HG02759 (cell line): Measurements from ENCODE around the gene FOXP4.

ENCODE experiments used
- ATAC-seq: cut with Tn5 transposase; IDR thresholded peaks from one replicate; pipeline ENCODE4 v1.9.1; 2021; ENCODE audit warnings: mild to moderate bottlenecking, moderate library complexity; ENCODE audit not compliant: unreplicated experiment

Gene FOXP4

GRCh38 chr6:41580690-41581089, 34.5 kb downstream of the FOXP4 start:
- no peak for ATAC-seq

GRCh38 chr6:41581381-41581991, 35.3 kb downstream of the FOXP4 start:
- no peak for ATAC-seq

GRCh38 chr6:41582540-41582939, 36.4 kb downstream of the FOXP4 start:
- ATAC-seq: no peak

- ATAC-seq: no peak
Measured at GRCh38 chr6:41583565-41583964, 37.4 kb downstream of the FOXP4 start.

- no peak for ATAC-seq
Measured at GRCh38 chr6:41584205-41584604, 38.0 kb downstream of the FOXP4 start.

DNA sequence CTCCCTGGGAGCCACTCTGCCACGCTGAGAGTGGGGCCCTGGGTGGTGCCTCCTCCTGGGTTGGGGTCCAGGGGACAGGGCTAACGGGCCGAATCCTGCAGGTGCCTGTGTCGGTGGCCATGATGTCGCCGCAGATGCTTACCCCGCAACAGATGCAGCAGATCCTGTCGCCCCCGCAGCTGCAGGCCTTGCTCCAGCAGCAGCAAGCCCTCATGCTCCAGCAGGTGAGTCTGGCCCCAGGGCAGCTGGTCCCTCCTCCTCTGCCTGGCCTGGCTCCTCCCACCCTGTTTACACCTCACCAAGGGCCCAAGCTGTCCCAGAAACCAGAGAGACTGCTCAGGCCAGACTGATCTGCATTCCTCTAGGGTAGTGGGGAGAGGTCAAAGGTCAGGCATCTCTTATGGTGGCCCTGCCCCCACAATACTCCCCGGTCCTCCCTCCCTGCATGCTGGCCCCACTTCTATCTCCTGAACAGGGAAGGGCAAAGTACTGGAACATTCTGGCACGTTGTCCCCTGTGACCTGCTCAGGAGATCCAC, 38.6 kb downstream of the FOXP4 start:
- ATAC-seq: no peak

- no peak for ATAC-seq
Measured at GRCh38 chr6:41585605-41586004, 39.4 kb downstream of the FOXP4 start.

GRCh38 chr6:41586252-41587007, 40.2 kb downstream of the FOXP4 start:
- ATAC-seq: no peak

GRCh38 chr6:41587131-41587879, 41.1 kb downstream of the FOXP4 start:
- ATAC-seq: no peak

- no peak for ATAC-seq
Measured at GRCh38 chr6:41588111-41588510, 41.9 kb downstream of the FOXP4 start.

GRCh38 chr6:41589223-41589622, 43.0 kb downstream of the FOXP4 start:
- no peak for ATAC-seq

DNA sequence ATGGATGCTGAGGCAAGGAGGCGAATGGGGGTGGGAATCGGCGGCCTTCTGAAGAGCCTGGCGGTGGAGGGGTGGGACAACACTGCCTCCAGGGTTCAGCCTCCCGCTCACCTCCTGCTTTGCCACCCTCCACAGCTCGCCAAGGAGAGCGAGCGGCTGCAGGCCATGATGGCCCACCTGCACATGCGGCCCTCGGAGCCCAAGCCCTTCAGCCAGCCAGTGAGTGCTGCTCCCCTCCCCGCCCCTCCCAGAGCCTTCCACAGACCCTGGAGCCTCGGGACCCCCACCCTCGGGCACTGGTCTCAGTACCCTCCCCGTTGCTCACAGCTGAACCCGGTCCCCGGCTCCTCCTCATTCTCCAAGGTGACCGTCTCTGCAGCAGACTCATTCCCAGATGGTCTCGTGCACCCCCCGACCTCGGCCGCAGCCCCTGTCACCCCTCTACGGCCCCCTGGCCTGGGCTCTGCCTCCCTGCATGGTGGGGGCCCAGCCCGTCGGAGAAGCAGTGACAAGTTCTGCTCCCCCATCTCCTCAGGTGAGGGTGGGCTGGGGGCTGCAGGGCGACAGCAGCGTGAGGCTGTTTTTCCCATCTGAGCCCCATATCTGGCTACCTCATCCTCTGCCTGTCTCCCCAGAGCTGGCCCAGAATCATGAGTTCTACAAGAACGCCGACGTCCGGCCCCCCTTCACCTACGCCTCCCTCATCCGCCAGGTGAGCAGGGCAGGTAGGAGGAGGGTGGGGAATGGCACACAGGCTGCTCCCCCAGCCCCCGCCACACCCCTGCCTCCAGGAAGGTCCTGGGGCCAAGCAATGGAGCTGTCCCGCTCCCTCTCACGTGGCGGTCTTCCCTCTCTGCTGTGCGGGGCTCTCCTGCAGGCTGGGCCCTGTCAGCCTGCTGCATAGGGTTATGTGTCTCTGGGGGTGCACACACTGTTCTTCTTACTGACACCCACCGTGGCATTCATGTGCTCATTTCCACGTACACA, 43.7 kb downstream of the FOXP4 start:
- no peak for ATAC-seq

- ATAC-seq: no peak
Measured at GRCh38 chr6:41591122-41591521, 44.9 kb downstream of the FOXP4 start.

- ATAC-seq: no peak
Measured at GRCh38 chr6:41591859-41592502, 45.8 kb downstream of the FOXP4 start.

DNA sequence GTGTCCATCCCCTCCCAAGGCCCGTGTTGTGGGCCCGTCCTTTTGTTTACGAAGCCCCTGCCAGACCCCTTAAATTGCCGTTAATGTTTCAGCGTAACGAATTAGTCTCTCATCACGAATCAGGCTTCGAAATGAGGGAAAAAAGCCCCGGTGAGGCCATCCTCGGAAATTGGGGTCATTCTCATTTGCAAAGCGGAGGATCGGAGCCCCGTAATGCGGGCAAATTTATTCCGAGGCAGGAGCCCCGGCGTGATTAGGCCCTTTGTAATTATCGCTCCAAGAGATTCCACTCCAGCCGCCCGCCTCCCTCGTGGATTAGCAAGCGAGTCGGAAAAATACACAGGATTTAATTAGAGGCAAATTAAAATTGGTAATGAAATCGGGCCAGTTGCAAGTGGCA, 47.2 kb downstream of the FOXP4 start:
- ATAC-seq: no peak

DNA sequence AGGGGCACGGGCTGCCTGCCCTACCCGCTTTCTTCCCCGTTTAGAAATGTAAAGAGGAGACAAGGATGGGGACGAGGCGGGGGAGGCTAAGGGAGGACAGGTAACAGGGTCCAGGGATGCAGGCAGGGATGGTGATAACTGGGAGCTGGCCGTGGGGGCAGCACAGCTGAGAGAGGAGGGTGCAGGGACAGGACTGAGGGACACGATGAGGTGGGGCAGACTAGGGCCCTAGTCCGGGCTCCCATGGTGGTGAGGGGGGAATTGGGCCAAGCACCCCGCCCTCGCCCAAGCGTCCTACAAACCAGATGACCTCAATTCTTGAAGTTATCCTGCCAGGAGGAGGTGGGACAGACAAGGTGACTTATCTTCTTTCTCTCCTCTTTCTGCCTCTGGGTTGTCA, 47.7 kb downstream of the FOXP4 start:
- ATAC-seq: no peak

DNA sequence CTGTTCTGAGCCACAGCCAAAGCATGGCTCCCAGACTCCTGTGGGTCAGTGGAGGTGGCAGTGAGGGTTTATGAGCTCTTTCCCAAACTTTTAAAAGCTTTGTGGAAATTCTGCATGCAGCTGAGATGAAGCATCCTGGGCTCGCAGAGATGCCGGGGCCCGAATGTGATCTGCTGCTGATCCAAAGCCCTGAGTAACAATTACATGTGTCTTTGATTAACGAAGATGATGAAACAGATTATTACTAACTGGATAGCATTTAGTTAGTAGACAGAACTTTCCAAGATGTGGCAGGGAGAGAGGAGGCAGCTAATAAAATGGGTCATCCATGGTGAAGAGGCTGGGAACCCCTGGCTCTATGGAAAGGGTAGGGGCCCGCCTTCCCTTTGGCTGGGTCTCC, 48.1 kb downstream of the FOXP4 start:
- no peak for ATAC-seq

DNA sequence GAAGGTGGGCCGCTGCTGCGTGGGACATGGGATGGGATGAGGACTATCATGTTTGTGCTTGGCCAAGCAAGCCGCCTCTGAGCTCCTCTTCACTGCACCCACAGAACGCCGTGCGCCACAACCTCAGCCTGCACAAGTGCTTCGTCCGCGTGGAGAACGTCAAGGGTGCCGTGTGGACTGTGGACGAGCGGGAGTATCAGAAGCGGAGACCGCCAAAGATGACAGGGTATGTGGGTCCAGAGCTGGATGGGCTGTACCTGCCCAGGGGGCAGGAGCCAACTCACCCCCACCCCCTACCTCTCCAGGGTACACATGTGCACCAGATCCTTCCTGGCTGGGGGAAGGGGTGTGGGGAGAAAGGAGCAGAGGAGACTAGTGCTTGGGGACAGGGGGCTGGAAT, 48.6 kb downstream of the FOXP4 start:
- ATAC-seq: no peak

- ATAC-seq: no peak
Measured at GRCh38 chr6:41595166-41595565, 49.0 kb downstream of the FOXP4 start.

DNA sequence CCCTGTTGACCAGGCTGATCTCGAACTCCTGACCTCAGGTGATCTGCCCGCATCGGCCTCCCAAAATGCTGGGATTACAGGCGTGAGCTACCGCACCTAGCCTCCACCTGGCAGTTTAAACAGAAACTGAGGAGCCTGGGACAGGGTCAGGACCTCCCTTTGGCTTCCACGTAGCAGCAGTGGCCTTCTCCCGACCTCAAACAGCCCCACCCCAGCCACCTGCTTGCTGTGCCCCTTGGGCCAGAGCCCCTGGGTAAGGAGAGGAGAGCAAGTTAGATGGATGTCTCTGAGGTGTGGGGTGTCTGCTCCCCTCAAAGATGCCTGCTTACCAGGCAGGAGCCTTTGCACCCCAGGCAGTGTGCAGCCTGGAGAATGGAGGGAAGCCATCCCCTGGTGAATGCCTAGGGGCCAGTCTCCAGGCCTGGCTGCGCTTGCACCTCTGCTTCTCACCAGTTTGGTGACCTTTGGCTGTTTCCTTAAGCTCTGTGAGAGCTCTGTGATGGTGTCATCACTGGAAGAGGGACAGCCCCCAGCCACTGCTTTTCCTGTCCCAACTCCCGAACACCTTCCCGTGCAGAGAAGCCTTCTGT, 50.0 kb downstream of the FOXP4 start:
- no peak for ATAC-seq
